ENCODE results near the gene HERC2.

HERC2 gene

GRCh38 chr15:28097656-28098359 lies 224.2 kb downstream of the HERC2 start:
- H3K36me3 Mint-ChIP-seq = peaks cover 0 to 3% of the 10 kb centered on the region in 2 donors
- H3K9me3 Mint-ChIP-seq = no peaks in the 10 kb centered on the region
- peaks cover 43 to 57% of the 10 kb centered on the region in 2 donors for H3K27me3 Mint-ChIP-seq
- ATAC-seq (replicated peaks) (no peak), DNase-seq (no peak)
- no peak overlapping the region for H3K27ac Mint-ChIP-seq
- peak overlapping the region; percentile 25 to 69 for H3K4me3 Mint-ChIP-seq
- peaks cover 29 to 37% of the 10 kb centered on the region in 2 donors for H3K4me1 Mint-ChIP-seq

GRCh38 chr15:28096670-28097431 lies 225.1 kb downstream of the HERC2 start:
- H3K27ac Mint-ChIP-seq = no peak overlapping the region
- peaks cover 46 to 62% of the 10 kb centered on the region in 2 donors for H3K27me3 Mint-ChIP-seq
- DNase-seq (no peak), ATAC-seq (replicated peaks) (no peak)
- H3K36me3 Mint-ChIP-seq = peaks cover 0 to 3% of the 10 kb centered on the region in 2 donors
- H3K4me3 Mint-ChIP-seq = peak overlapping the region; percentile 85
- no peaks in the 10 kb centered on the region for H3K9me3 Mint-ChIP-seq
- peaks cover 29 to 37% of the 10 kb centered on the region in 2 donors for H3K4me1 Mint-ChIP-seq

- Mint-ChIP-seq H3K9me3 (peaks cover 0 to 1% of the 10 kb centered on the region in 2 donors), H3K27ac (peak overlapping the region; percentile 31), H3K36me3 (peaks cover 0 to 3% of the 10 kb centered on the region in 2 donors), H3K27me3 (peaks cover 49 to 67% of the 10 kb centered on the region in 2 donors), H3K4me3 (peak overlapping the region; percentile 85), H3K4me1 (peaks cover 29 to 37% of the 10 kb centered on the region in 2 donors)
- ATAC-seq (replicated peaks) (peak; percentile 1 to 6), DNase-seq (no peak)
Measured at GRCh38 chr15:28096411-28096669, 225.6 kb downstream of the HERC2 start.

GRCh38 chr15:28094732-28095521 lies 227.1 kb downstream of the HERC2 start:
- Mint-ChIP-seq H3K27me3 (peaks cover 56 to 71% of the 10 kb centered on the region in 2 donors), H3K27ac (no peak overlapping the region), H3K36me3 (peaks cover 5 to 10% of the 10 kb centered on the region in 2 donors), H3K9me3 (peaks cover 9 to 10% of the 10 kb centered on the region in 2 donors), H3K4me1 (peaks cover 24 to 36% of the 10 kb centered on the region in 2 donors), H3K4me3 (peak overlapping the region; percentile 85)
- DNase-seq = no peak
- ATAC-seq (replicated peaks) = peak; percentile 19 to 25

- Mint-ChIP-seq H3K4me3 (peak overlapping the region; percentile 1 to 39), H3K36me3 (peaks cover 5 to 10% of the 10 kb centered on the region in 2 donors), H3K4me1 (peaks cover 19 to 31% of the 10 kb centered on the region in 2 donors), H3K9me3 (peaks cover 14 to 17% of the 10 kb centered on the region in 2 donors), H3K27ac (no peak overlapping the region), H3K27me3 (peaks cover 60 to 75% of the 10 kb centered on the region in 2 donors)
- ATAC-seq (replicated peaks) = no peak
- no peak for DNase-seq
Measured at GRCh38 chr15:28093752-28094535, 228.0 kb downstream of the HERC2 start.

- Mint-ChIP-seq H3K9me3 (peaks cover 17% of the 10 kb centered on the region in 2 donors), H3K27me3 (peaks cover 68 to 78% of the 10 kb centered on the region in 2 donors)
- no peak for DNase-seq
Measured at GRCh38 chr15:28091313-28091712, 230.7 kb downstream of the HERC2 start.

GRCh38 chr15:28086175-28086703 lies 235.7 kb downstream of the HERC2 start:
- peaks cover 59 to 66% of the 10 kb centered on the region in 2 donors for H3K27me3 Mint-ChIP-seq
- no peak overlapping the region for H3K4me3 Mint-ChIP-seq
- peaks cover 5 to 11% of the 10 kb centered on the region in 2 donors for H3K36me3 Mint-ChIP-seq
- H3K4me1 Mint-ChIP-seq = peaks cover 0 to 13% of the 10 kb centered on the region in 2 donors
- no peak overlapping the region for H3K27ac Mint-ChIP-seq
- H3K9me3 Mint-ChIP-seq = peaks cover 17 to 22% of the 10 kb centered on the region in 2 donors
- DNase-seq (peak; percentile 47), ATAC-seq (replicated peaks) (peak; percentile 100)

More at GRCh38 chr15:28091313-28091712, 230.7 kb downstream of the HERC2 start:
- Mint-ChIP-seq H3K36me3 (peaks cover 5 to 14% of the 10 kb centered on the region in 2 donors), H3K4me1 (peaks cover 9 to 24% of the 10 kb centered on the region in 2 donors), H3K27ac (no peak overlapping the region), H3K4me3 (no peak overlapping the region)
- ATAC-seq (replicated peaks) = no peak

- peaks cover 15 to 19% of the 10 kb centered on the region in 2 donors for H3K9me3 Mint-ChIP-seq
Measured at GRCh38 chr15:28085489-28086174, 236.3 kb downstream of the HERC2 start.

DNA sequence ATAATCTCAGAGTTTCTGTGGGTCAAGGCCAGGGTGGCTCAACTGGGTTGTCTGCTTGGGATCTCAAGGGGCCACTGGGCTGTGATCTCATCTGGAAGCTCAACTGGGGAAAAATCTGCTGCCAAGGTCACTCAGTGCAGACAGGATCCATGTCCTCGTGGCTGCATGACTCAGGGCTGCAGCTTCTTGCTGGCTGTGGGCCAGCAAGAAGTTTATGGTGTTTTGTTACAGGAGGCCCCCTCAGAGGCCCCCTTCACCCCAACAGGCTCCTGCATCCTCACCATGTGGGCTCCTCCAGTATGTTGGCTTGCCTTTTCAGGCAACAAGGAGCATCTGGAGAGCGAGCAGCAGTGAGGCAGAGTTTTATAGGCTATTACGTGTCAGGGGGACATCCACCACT lies 237.4 kb downstream of the HERC2 start:
- peaks cover 0 to 4% of the 10 kb centered on the region in 2 donors for H3K36me3 Mint-ChIP-seq
- H3K4me3 Mint-ChIP-seq = no peak overlapping the region
- no peak for ATAC-seq (replicated peaks)
- DNase-seq = no peak
- peaks cover 6 to 11% of the 10 kb centered on the region in 2 donors for H3K9me3 Mint-ChIP-seq
- peaks cover 0 to 13% of the 10 kb centered on the region in 2 donors for H3K4me1 Mint-ChIP-seq
- peaks cover 48 to 57% of the 10 kb centered on the region in 2 donors for H3K27me3 Mint-ChIP-seq
- H3K27ac Mint-ChIP-seq = no peak overlapping the region

More at GRCh38 chr15:28085489-28086174, 236.3 kb downstream of the HERC2 start:
- Mint-ChIP-seq H3K36me3 (peaks cover 5 to 10% of the 10 kb centered on the region in 2 donors), H3K27ac (no peak overlapping the region), H3K4me1 (peaks cover 0 to 13% of the 10 kb centered on the region in 2 donors), H3K27me3 (peaks cover 53 to 60% of the 10 kb centered on the region in 2 donors), H3K4me3 (no peak overlapping the region)
- peak in 1 of 2 donors; percentile 15 for ATAC-seq (replicated peaks)
- DNase-seq = no peak

- H3K9me3 Mint-ChIP-seq = peaks cover 0 to 6% of the 10 kb centered on the region in 2 donors
- peaks cover 0 to 13% of the 10 kb centered on the region in 2 donors for H3K4me1 Mint-ChIP-seq
- H3K27me3 Mint-ChIP-seq = peaks cover 44 to 51% of the 10 kb centered on the region in 2 donors
- DNase-seq (no peak), ATAC-seq (replicated peaks) (no peak)
- H3K4me3 Mint-ChIP-seq = no peak overlapping the region
- no peaks in the 10 kb centered on the region for H3K36me3 Mint-ChIP-seq
- H3K27ac Mint-ChIP-seq = no peak overlapping the region
Measured at GRCh38 chr15:28082891-28083684, 238.9 kb downstream of the HERC2 start.

- Mint-ChIP-seq H3K4me3 (no peak overlapping the region), H3K27me3 (peaks cover 33 to 42% of the 10 kb centered on the region in 2 donors), H3K36me3 (no peaks in the 10 kb centered on the region), H3K4me1 (peaks cover 0 to 5% of the 10 kb centered on the region in 2 donors), H3K27ac (no peak overlapping the region), H3K9me3 (peaks cover 0 to 6% of the 10 kb centered on the region in 2 donors)
- DNase-seq (no peak), ATAC-seq (replicated peaks) (no peak)
Measured at GRCh38 chr15:28081594-28081993, 240.4 kb downstream of the HERC2 start.

DNA sequence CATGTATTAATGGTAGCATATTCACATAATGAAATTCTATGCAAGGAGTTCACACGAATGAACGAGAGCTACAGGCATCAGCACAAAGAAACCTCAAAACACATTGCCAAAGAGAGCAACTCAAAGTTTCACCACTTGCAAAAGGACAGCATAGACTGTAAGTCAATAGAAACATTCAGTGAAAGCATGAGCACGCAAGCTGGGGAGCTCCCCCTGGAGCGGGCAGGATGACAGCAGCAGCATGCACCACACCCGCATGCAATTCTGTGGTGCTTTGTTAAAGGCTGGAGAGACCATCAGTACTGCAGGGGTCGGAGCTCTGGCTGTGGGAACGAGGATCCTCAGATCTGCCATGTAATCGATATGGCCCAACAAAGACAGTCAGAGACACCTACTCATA lies 241.6 kb downstream of the HERC2 start:
- Mint-ChIP-seq H3K27me3 (peaks cover 25 to 32% of the 10 kb centered on the region in 2 donors), H3K27ac (no peak overlapping the region), H3K9me3 (peaks cover 0 to 6% of the 10 kb centered on the region in 2 donors), H3K4me1 (no peaks in the 10 kb centered on the region), H3K4me3 (no peak overlapping the region), H3K36me3 (no peaks in the 10 kb centered on the region)
- DNase-seq = no peak
- ATAC-seq (replicated peaks) = no peak
